Parathyroid adenoma (tissue), 2 donors: ENCODE measurements around the gene SORT1.
"Not testable (repeated sequence)": the region's sequence is repeated elsewhere in the genome, so short reads cannot be mapped to it uniquely, and the experiment has no call there.

ENCODE experiments used
- H2AFZ ChIP-seq: fragments of 300-600 bp; sonication (generic); one replicate; pipeline ENCODE4 v1.7.0; 2017; ENCODE audit warnings: antibody characterized with exemption, mild to moderate bottlenecking
- H3K27ac ChIP-seq: fragments of 300-600 bp; sonication (generic); one replicate; pipeline ENCODE4 v1.7.0; 2017
- H3K27me3 ChIP-seq: fragments of 300-600 bp; sonication (generic); one replicate; pipeline ENCODE4 v1.7.0; 2017; ENCODE audit warnings: low read length; ENCODE audit not compliant: control insufficient read depth, insufficient read depth
- H3K36me3 ChIP-seq: fragments of 300-600 bp; sonication (generic); one replicate; pipeline ENCODE4 v1.7.0; 2017; ENCODE audit warnings: low read length; ENCODE audit not compliant: control insufficient read depth, insufficient read depth
- H3K4me1 ChIP-seq: fragments of 300-600 bp; sonication (generic); one replicate; pipeline ENCODE4 v1.7.0; 2017; ENCODE audit warnings: control low read depth
- H3K4me2 ChIP-seq: fragments of 300-600 bp; sonication (generic); one replicate; pipeline ENCODE4 v1.7.0; 2017; ENCODE audit warnings: low read length
- H3K4me3 ChIP-seq: fragments of 300-600 bp; sonication (generic); one replicate; pipeline ENCODE4 v1.7.0; 2017; ENCODE audit warnings: low read depth, low read length
- H3K79me2 ChIP-seq: fragments of 300-600 bp; sonication (generic); one replicate; pipeline ENCODE4 v1.7.0; 2017; ENCODE audit warnings: control low read depth
- H3K9ac ChIP-seq: fragments of 300-600 bp; sonication (generic); one replicate; pipeline ENCODE4 v1.7.0; 2017; ENCODE audit warnings: mild to moderate bottlenecking
- H3K9me3 ChIP-seq: fragments of 300-600 bp; sonication (generic); one replicate; pipeline ENCODE4 v1.7.0; 2017; ENCODE audit warnings: low read length; ENCODE audit not compliant: control insufficient read depth
- CTCF ChIP-seq: fragments of 300-600 bp; sonication (generic); IDR thresholded peaks from one replicate; pipeline ENCODE4 v1.7.0; 2017; ENCODE audit warnings: antibody characterized with exemption, mild to moderate bottlenecking
- donor health status: primary hyperparathyroidism.

SORT1 gene

GRCh38 chr1:109397581-109398342 is at the start of gene SORT1:
TSS of gene SORT1 (minus strand) at chr1:109397918. CDS start at chr1:109397892, 26 bp downstream.
- Histone ChIP-seq H2AFZ (peak within 1 kb of the TSS; percentile 74), H3K4me3 (peak within 1 kb of the TSS; percentile 66), H3K9ac (no peak within 1 kb of the TSS), H3K4me2 (peak within 1 kb of the TSS; percentile 80), H3K27me3 (no peaks in the 10 kb centered on the region), H3K4me1 (peaks cover 4% of the 10 kb centered on the region), H3K36me3 (no peaks in the 10 kb centered on the region), H3K79me2 (no peaks in the 10 kb centered on the region), H3K9me3 (no peaks in the 10 kb centered on the region), H3K27ac (no peak within 1 kb of the TSS)
- no peak for TF ChIP-seq CTCF

GRCh38 chr1:109445949-109446695 is 48.4 kb upstream of the SORT1 start:
- H3K4me1 ChIP-seq, H3K9me3 ChIP-seq, H3K4me2 ChIP-seq, H3K27ac ChIP-seq, H3K36me3 ChIP-seq, H3K9ac ChIP-seq, H2AFZ ChIP-seq, H3K4me3 ChIP-seq, H3K79me2 ChIP-seq, H3K27me3 ChIP-seq: not testable (repeated sequence)

- Histone ChIP-seq H3K36me3 (no peaks in the 10 kb centered on the region), H3K27me3 (no peaks in the 10 kb centered on the region), H3K9me3 (no peaks in the 10 kb centered on the region), H3K4me1 (no peaks in the 10 kb centered on the region), H3K9ac (no peak overlapping the region), H3K4me3 (no peak overlapping the region), H3K4me2 (no peak overlapping the region), H3K79me2 (no peaks in the 10 kb centered on the region), H3K27ac (no peak overlapping the region), H2AFZ (no peak overlapping the region)
- TF ChIP-seq CTCF, result no peak
Observed at GRCh38 chr1:109444346-109444745, 46.6 kb upstream of the SORT1 start.

- TF ChIP-seq CTCF, result no peak
- H3K27ac ChIP-seq, result no peak overlapping the region
- H3K4me1 ChIP-seq, result no peaks in the 10 kb centered on the region
- H3K4me2 ChIP-seq, result no peak overlapping the region
- H3K27me3 ChIP-seq, result no peaks in the 10 kb centered on the region
- no peaks in the 10 kb centered on the region for H3K79me2 ChIP-seq
- no peaks in the 10 kb centered on the region for H3K36me3 ChIP-seq
- H3K9me3 ChIP-seq, result no peaks in the 10 kb centered on the region
- H3K9ac ChIP-seq, result no peak overlapping the region
- no peak overlapping the region for H3K4me3 ChIP-seq
- no peak overlapping the region for H2AFZ ChIP-seq
Observed at GRCh38 chr1:109443476-109443875, 45.8 kb upstream of the SORT1 start.

GRCh38 chr1:109441069-109441468 is 43.4 kb upstream of the SORT1 start:
- Histone ChIP-seq H3K4me3 (no peak overlapping the region), H3K27ac (no peak overlapping the region), H3K9me3 (no peaks in the 10 kb centered on the region), H3K27me3 (no peaks in the 10 kb centered on the region), H3K4me2 (no peak overlapping the region), H3K36me3 (no peaks in the 10 kb centered on the region), H3K79me2 (no peaks in the 10 kb centered on the region), H3K9ac (no peak overlapping the region), H2AFZ (no peak overlapping the region), H3K4me1 (no peaks in the 10 kb centered on the region)
- no peak for TF ChIP-seq CTCF
